Smooth muscle cell of the brain vasculature (primary cell): ENCODE measurements around the gene FRMPD4.
"Not testable (repeated sequence)": the region's sequence is repeated elsewhere in the genome, so short reads cannot be mapped to it uniquely, and the experiment has no call there.

Experiments
- DNase-seq: peaks from one replicate; pipeline ENCODE4 v3.0.0-alpha.2; 2012; ENCODE audit warnings: low read depth, low spot score

FRMPD4 gene

DNA sequence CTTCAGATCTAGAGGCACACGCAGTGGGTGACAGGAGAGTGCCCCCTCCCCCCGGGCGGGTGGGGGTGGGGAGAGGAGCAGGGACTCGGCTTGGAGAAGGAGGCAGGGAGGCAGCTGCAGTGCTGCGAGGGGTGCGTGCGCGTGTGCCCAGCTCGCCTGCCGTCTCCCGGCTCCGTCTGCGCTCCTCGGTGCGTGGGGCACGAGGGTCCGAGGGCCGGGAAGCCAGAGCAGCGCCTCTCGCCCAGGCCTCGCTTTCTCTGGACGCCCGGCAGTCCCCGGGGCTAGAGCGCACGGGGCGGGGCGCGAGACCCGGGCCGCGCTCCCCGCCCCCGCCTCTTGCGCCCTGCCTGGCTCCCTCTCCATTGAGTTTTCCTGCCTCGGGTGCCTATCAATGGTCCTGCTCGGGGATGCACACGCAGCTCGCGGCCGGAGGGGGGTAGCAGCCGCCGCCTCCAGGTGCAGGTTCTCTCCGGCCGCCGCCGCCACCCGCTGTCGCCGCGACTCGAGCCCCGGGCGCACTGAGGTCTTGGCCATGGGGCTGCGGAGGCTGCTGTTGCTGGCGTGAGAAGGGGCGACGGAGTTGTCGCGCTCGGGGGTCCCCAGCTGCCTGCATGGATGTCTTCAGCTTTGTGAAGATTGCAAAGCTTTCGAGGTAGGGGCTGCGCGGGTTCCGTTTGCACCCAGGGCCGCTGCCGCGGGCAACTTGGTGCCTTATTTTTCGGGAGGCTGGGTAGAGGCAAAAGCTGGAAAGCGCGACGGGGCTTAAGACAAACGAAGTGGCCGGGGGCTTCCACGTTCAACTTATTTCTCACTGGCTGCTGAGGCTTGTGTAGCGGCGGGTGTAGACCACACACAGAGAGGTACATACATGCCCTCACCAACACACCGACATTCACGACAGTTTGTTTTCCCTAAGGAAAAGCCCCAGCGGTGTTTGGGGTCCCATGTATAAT, at the start of gene FRMPD4:
FRMPD4 (plus strand) TSS at position 113 of the 953 bp plus-strand sequence; CDS start at position 612, 499 bp downstream.
- DNase-seq: no peak

DNA sequence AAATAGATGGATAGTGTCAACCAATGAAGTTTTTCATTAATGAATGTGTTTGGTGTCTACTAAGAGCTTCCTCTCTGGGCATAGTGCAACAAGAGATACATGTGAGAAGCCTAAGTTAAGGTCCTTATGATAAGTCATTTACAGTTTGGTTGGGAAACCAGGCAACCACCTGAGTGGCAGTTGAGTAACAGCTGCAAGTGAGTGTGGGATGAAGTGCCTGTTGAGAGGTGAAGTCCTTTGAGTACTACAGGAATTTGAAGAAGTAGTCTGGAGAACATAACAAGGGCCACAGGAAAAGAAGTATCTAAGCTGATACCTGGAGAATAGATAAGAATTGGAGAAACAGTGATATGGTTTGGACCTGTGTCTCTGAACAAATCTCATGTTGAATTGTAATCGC, 48.5 kb upstream of the FRMPD4 start:
- no peak for DNase-seq

DNA sequence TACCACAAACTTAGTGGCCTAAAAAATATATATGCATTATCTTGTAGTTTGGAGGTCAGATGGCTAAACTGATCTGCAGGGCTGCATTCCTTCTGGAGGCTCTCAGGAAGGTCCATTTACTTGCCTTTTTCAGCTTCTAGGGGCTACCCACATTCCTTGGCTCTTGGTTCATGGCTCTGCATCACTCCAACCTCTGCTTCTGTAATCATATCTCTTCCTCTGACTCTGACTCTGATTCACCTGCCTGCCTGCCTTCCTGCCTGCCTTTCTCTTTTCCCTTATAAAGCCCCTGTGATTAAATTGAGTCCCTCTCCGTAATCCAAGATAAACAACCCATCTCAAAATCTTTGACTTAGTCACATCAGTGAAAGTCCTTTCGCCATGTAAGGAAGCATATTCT, 25.0 kb upstream of the FRMPD4 start:
- DNase-seq: no peak

DNA sequence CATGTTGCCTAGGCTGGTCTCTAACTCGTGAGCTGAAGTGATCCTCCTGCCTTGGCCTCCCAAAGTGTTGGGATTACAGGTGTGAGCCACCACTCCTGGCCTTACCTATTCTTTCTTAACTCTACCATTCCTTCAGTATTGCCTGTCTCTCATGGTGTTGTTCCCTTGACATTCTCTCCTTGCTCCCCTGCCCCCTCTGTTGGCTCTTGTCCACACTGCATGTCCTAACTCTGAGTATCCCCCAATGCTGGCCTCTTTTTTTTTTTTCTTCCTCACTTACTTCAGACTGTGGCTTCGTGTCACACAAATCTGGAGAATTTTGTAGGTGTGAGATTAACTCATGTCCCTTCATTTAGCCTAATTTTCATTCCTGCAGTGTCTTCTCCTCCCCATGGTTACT, 22.9 kb upstream of the FRMPD4 start:
- no peak for DNase-seq

DNA sequence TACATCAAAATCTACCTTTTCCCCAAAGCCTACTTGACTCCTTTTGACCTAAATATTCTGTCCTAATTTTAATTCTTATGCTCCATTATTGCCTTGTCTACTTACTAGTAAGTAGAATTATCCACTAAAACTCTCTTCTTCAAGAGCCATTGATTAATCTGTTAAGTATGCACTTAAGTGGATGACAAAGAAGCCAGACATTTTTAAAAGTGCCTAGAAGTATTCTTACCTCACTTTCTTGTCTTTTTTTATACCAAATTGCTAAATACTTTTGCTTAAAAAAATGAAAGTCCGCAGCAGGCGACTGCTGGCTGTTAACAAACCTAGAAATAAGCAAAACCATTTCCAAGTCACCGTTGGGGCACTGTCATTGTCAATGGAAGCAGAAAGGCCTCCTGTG, 20.1 kb upstream of the FRMPD4 start:
- no peak for DNase-seq

DNA sequence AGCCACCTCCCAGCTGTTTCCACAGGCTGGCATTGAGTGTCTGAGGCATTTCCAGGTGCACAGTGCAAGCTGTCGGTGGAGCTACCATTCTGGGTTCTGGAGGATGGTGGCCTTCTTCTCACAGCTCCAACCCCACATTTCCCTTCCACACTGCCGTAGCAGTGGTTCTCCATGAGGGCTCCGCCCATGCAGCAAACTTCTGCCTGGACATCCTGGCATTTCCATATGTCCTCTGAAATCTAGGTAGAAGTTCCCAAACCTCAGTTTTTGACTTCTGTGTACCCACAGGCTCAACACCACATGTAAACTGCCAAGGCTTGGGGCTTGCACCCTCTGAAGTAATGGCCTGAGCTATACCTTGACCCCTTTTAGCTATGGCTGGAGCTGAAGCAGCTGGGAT, 10.3 kb upstream of the FRMPD4 start:
- DNase-seq: no peak

DNA sequence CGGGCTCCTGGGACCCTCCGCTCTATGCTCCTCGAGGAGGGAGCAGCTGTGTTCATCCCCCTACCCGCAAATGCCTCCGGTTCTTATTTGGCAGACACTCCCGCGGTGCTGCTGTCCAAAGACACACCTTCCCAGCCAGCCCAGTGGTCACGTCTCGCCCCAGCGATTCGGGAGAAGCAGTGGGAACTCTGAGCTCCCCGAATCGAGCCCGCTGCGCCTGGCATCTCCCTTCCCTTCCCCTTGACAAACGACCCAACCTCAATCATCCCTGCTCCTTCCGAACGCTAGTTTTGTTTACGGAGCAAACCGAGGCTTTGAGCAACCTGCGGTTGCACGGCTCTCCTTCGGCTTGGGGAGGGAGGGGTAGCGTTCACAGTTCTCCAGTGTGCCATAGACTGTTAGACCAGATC, 317 bp upstream of the FRMPD4 start:
- no peak for DNase-seq

DNA sequence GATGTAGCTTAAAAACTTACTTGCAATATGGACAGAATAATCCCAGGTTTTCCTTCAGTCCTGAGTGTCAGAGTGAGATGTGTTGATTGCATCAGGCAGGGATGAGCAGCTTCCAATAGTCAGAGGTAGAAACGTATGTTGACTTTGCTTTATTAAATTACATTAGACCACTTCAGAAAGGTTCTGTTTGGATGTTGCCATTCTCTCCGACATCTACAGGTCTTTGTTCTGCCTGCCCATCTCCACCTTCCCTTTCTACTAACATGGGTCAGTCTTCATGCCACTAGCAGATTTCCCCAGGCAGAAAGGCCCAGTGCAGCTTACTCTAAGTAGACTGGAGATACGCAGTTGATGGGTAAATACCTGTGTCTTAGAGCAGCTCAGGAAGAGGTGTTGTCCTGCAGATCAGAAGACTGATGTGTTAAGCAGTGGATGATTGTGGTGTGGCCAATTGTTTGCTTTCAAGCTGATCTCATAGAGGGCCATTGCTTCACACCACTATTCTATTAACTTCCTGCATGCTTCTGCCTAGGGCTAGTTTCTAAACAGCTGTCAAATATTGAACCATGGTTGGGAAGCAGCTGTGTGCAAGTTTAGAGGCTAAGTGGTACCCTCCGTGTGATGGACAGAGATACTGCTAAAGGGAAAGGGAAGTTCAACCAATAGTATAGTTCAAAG, 1.8 kb downstream of the FRMPD4 start:
- DNase-seq: no peak

DNA sequence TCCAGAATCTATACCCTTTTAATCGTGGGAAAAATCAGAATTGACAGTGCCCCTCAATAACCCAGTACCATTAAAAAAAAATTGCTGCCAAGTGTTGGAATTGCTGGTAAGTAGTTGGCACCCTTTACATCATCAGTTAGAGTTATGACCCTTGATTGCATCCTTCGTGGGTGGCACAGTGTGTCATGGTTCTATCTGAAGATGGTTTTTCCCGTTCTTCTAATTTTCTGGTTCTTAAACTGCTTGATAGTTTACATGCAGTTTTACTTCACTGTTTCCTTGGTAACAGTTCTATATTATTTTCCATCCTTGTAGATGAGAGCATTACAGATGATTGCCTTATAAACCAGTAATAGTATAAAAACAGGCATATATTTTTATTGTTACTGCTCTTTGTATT, 3.2 kb downstream of the FRMPD4 start:
- no peak for DNase-seq

DNA sequence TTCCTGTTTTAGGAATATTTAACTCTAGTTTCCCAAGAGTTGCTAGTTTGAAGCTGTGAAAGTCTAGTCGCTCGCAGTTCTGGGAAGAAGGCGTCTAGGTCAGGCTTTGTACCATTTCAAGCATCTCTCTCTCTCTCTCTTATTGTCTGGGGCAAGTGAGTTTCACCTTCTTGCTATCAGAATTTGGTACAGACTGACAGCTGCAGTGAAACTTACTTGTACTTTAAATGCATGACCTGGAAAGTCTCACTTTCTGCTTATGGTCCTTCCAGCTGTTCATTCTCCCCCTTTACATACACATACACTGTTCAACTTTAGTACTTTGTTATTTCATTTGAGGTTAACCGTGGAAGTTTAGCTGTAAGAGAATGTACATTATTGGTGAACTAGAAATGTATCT, 4.4 kb downstream of the FRMPD4 start:
- DNase-seq: no peak

DNA sequence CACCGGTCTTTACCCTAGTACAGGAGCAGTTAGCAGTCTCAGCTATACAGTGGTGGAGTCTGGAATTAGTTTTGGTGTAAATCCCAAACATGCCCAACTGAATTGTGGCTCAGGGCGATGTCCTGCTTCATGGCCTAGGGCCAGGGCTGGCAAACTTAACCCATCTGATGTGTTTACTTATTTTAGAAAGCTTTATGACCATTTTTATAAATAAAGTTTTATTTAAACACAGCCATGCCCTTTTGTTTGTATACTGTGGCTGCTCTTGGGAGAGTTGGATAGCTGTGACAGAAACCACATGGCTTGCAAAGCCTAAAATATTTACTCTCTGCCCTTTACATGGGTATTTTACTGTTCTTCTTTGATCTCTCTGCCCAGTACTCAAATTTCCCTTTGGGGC, 7.1 kb downstream of the FRMPD4 start:
- no peak for DNase-seq

DNA sequence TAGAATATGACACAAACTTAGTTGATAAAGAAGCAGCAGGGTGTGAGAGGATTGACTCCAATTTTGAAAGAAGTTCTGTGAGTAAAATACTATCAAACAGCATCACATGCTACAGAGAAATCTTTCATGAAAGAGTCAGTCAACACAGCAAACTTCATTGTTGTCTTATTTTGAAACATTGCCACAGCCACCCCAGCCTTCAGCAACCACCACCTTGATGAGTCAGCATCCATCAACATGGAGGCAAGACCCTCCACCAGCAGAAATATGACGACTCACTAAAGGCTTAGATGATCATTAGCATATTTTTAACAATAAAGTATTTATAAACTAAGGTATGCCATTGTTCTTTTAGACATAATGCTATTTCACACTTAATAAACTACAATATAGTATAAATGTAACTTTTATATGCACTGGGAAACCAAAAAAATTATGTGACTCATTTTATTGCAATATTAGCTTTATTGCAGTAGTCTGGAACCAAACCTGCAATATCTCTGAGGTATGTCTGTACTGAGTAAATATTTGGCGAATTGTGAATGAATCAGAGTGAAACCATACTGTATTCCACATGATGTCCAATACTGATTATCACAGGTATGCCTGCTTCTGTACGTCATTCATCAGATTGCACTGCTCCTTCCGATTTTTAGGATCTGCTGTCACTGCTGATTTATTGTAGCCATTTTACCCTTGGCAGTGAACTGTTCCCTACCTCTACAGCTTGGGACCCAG, 11.6 kb downstream of the FRMPD4 start:
- DNase-seq: no peak

DNA sequence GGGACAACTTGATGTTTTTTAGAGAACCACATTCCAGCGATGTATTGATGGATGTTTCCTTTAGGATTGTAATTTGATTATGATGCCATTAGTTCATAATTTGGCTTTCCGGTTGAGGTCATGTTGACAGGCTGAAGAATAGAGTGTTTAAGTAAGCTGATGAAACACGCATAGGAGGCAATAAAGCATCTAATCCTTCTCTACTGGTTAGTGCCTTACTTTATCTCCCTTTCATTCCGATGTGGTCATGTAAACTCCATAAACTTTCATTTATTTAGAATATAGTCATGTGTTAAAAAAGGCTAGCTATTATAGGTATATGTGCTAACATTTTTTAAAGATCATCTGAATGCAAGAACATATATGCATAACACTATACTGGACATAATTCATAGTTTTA, 15.0 kb downstream of the FRMPD4 start:
- DNase-seq: no peak

DNA sequence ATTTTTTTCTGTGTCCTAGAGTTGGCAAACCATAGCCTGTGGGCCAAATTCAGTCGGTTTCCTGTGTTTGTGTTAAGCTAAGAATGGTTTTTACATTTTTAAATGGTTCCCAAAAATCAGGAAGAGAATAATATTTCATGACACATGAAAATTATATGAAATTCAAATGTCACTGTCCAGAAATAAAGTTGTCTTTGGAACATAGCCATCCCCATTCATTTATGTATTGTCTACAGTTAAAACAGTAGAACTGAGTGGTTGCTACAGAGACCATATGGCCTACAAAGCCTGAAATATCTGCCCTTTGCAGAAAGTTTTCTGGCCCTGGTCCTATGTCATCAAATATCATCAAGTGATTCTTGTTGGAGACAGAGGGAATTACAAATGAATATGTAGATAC, 15.5 kb downstream of the FRMPD4 start:
- DNase-seq: no peak

DNA sequence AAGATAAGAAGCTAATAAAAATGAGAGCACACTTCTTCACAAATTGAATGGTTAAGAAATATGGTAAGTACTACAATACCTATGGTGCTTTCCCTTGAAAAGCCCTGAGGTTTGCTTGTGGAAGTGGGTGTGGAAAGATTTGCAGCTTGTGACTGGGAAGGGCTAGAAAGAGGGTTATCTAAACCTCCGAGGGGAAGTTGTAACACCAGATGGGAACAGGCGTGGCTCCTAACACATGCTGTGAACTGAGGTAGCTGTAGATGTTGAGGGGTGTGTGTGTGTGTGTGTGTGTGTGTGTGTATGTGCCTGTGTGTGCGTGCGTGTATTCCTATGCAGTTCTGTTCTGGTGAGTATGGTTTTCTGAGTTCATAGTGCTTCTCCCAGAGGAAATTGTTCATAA, 21.5 kb downstream of the FRMPD4 start:
- no peak for DNase-seq

DNA sequence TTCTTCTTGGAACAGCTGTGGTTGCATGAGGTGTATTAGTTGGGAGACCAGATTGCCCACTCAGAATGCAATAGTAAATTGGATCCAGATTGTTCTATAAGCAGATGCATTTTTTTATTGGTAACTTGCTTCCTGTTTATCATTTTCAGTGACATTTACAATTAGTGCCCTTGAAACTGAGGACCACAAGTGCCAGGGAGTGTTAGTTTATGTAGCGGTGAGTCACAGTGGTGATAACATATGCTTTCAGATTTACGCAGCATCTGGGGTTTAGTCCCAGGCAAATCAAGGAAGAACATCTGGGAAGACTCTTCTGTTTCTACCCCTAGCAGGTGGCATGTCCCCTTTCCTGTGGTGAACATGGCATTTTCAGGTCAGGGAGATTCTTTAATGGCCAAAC, 24.1 kb downstream of the FRMPD4 start:
- no peak for DNase-seq

DNA sequence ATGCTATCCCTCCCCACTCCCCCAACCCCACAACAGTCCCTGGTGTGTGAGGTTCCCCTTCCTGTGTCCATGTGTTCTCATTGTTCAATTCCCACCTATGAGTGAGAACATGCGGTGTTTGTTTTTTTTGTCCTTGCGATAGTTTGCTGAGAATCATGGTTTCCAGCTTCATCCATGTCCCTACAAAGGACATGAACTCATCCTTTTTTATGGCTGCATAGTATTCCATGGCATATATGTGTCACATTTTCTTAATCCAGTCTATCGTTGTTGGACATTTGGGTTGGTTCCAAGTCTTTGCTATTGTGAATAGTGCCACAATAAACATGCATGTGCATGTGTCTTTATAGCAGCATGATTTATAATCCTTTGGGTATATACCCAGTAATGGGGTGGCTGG, 25.9 kb downstream of the FRMPD4 start:
- not testable (repeated sequence) for DNase-seq

DNA sequence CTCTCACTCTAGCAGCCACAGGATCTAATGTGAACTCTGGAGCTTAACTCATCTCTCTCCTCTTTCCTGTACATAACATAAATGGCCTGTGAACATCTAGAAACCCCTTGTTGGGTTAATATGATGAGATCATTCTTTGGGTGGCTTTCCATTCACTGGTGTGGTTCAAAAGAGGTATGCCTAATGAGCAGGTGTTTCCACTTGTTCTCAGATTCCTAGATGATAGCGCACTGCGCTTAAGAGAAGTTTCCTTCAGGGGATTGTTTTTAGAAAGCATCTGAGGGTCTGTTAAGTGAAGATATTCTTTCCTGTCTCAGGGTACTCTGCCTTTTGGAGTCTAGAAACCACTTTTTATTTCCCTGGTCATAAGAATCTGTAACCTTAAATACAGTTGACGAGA, 32.5 kb downstream of the FRMPD4 start:
- DNase-seq: no peak

DNA sequence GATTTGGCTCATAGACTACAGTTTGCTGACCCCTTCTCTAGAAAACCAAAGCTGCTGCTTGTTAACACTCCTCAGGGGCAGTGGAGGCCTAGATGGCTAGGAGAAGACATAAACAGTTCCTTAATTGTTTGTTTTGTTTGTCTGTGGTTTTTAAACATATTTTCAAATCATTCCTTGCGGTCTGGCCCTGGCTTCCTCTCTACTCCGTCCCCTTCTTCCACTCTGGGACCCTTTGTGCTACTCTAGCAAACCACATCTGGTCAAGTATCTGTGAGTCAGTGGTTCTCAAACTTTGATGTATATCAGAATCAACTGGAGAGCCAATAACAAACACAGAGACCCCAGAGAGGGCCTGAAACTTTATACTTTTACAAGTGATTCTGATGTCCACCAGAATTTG, 36.1 kb downstream of the FRMPD4 start:
- no peak for DNase-seq

DNA sequence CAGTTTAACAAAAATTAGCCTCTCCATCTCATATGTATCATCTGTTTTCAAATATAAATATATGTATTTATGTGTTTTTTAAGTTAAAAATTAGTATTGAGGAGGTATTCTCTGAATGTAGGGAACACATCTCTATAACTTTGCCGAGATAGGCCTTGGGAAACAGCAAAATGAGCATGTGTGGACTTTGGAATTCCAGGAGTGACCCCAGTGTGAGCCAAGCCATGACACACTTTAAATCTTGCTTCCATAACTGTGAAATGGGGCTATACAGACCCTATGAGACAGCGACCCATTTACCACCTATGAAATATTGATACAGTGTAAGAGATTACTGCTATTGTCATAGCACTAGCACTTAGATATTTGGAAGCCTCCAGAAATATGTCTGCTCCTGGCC, 58.8 kb downstream of the FRMPD4 start:
- DNase-seq: no peak

DNA sequence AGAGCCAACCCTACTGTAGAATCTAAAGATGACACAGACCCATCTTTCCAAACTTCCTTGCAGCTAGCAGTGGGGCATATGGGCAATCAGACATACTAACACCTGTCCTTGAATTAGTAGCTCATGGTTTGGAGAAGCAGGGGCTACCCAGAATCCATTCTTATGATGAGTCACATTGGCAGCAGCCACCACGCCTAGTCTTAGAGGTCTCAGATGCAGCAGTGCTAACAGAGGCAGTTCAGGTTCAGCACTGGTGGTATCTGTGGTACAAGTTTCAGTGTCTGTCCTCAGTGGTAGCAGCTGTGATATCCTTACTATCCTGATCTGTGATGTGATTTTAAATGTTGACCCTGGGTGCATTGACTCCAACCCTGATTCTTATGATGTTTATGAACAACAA, 68.1 kb downstream of the FRMPD4 start:
- DNase-seq: no peak

DNA sequence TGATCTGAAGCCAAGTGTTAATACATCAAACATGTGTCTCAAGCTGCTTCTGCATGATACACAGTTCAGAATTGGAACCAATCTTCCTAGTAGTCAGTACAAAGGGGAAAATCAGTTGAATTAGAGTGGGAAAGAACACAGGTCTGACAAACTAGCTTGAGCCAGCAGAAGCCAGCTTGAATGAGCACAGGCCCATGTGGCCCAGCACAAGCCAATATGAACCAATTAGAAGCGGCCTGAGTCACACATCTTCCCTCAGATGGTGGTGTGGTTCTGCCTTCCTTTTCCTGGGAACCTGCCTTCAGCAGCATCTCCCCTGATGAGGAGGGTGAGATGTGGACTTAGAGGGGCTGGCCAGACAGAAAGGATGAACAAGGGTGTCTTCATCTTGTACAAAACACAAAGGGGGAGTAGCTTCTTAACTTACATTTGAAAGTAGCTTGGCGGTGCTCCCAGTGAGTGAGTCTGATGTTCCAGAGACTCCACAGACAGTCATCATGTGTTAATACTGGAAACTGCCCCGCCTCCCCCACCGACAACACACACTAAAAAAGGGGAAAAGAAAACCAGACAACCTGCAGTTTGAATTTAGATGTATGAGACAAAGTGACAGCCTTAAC, 72.0 kb downstream of the FRMPD4 start:
- DNase-seq: no peak
